ENCODE data around the gene AADACL4.
A peak's percentile ranks its signal among the peaks of the same experiment; 100 is the strongest.
"Not testable (repeated sequence)": the region's sequence is repeated elsewhere in the genome, so short reads cannot be mapped to it uniquely, and the experiment has no call there.

The AADACL4 gene

GRCh38 chr1:12630946-12631530, 12.8 kb upstream of the AADACL4 start:
- no peak for DNase-seq

GRCh38 chr1:12631571-12631970, 12.3 kb upstream of the AADACL4 start:
- no peak for DNase-seq

- DNase-seq = no peak
Observed at GRCh38 chr1:12634156-12634555, 9.7 kb upstream of the AADACL4 start.

GRCh38 chr1:12634696-12635202, 9.1 kb upstream of the AADACL4 start:
- no peak for DNase-seq

- DNase-seq = peak; percentile 95
Observed at GRCh38 chr1:12636098-12636950, 7.6 kb upstream of the AADACL4 start.

GRCh38 chr1:12637693-12638092, 6.2 kb upstream of the AADACL4 start:
- no peak for DNase-seq

- no peak for DNase-seq
Observed at GRCh38 chr1:12640237-12640957, 3.5 kb upstream of the AADACL4 start.

GRCh38 chr1:12640958-12641272, 3.0 kb upstream of the AADACL4 start:
- DNase-seq = no peak

GRCh38 chr1:12643079-12643478, 806 bp upstream of the AADACL4 start:
- no peak for DNase-seq

- DNase-seq = no peak
Observed at GRCh38 chr1:12644237-12644636, 352 bp downstream of the AADACL4 start.

GRCh38 chr1:12644829-12645228, 944 bp downstream of the AADACL4 start:
- no peak for DNase-seq

GRCh38 chr1:12645401-12645800, 1.5 kb downstream of the AADACL4 start:
- DNase-seq = not testable (repeated sequence)

GRCh38 chr1:12648741-12649140, 4.9 kb downstream of the AADACL4 start:
- no peak for DNase-seq

- DNase-seq = peak; percentile 75
Observed at GRCh38 chr1:12649971-12650421, 6.1 kb downstream of the AADACL4 start.

GRCh38 chr1:12654004-12654567, 10.2 kb downstream of the AADACL4 start:
- DNase-seq = peak; percentile 8

- no peak for DNase-seq
Observed at GRCh38 chr1:12654657-12655056, 10.8 kb downstream of the AADACL4 start.

- DNase-seq = no peak
Observed at GRCh38 chr1:12656575-12656974, 12.7 kb downstream of the AADACL4 start.

GRCh38 chr1:12657060-12657884, 13.4 kb downstream of the AADACL4 start:
- DNase-seq = no peak

GRCh38 chr1:12657885-12658512, 14.1 kb downstream of the AADACL4 start:
- DNase-seq = not testable (repeated sequence)

- DNase-seq = peak; percentile 79
Observed at GRCh38 chr1:12658531-12659453, 14.9 kb downstream of the AADACL4 start.
